Kidney tubule cell (primary cell): Measurements from ENCODE around the gene OPTC.
A peak's percentile ranks its signal among the peaks of the same experiment; 100 is the strongest.

Experiments used
- DNase-seq: peaks from one replicate; pipeline ENCODE4 v3.0.0-alpha.2; 2018; ENCODE audit warnings: low spot score

OPTC gene

DNA sequence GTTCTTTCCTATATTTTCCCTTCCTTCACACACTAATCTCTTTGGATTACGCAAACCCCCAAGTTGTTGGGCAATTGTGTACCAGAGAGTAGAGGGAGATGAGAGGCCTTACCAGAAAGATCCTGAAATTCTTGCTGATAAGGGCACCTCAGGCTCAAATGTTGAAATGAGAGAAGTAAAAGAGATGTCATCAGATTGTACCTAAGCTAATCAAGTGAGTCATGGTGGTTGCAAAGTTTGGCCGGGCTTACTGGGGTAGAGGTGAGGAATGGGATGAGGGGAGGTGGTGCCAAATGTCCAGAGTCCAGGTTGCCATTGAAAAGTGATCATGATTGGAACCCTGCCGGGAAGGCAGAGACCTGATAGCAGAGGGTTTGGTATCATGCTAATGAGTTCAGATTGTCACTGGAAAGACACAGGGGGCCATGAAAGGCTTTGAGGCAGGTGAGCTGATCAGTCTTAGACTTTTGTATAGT is 43.1 kb downstream of the OPTC start:
- DNase-seq, result peak; percentile 22

- no peak for DNase-seq
These were observed 44.0 kb downstream of the OPTC start for GRCh38 chr1:203537806-203538464.

GRCh38 chr1:203538726-203539125 is 44.8 kb downstream of the OPTC start:
- DNase-seq, result no peak

DNA sequence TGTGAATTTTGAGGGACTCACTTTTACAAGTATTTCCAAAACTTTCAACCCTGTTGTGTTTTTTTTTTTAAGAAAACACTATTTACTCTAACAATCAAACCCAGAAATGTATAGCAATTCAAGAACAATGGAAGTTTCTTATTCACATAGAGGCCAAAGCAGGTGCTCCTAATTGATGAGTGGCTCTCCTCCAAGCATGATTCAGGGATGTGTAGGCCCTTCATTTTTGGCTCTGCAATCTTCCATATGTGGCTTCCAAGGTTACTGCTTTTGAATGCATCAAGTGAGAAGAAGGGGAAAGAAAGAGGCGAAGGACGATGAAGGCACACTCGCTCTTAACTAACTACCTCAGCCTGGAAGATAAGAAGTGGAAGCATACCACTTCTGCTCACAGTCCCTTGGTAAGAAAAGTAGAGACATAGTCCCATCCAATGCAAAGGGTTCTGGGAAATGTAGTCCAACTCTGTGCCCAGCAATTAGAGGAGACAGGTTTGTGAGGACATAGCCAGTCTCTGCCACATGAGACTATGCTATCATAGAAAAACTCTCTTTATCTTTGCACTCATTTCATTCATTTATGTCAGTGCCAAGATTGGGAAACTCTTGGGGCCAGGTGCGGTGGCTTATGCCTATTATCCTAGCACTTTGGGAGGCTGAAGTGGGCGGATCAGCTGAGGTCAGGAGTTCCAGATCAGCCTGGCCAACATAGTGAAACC is 46.0 kb downstream of the OPTC start:
- no peak for DNase-seq

- DNase-seq, result no peak
These were observed 50.5 kb downstream of the OPTC start for GRCh38 chr1:203544485-203544884.

DNA sequence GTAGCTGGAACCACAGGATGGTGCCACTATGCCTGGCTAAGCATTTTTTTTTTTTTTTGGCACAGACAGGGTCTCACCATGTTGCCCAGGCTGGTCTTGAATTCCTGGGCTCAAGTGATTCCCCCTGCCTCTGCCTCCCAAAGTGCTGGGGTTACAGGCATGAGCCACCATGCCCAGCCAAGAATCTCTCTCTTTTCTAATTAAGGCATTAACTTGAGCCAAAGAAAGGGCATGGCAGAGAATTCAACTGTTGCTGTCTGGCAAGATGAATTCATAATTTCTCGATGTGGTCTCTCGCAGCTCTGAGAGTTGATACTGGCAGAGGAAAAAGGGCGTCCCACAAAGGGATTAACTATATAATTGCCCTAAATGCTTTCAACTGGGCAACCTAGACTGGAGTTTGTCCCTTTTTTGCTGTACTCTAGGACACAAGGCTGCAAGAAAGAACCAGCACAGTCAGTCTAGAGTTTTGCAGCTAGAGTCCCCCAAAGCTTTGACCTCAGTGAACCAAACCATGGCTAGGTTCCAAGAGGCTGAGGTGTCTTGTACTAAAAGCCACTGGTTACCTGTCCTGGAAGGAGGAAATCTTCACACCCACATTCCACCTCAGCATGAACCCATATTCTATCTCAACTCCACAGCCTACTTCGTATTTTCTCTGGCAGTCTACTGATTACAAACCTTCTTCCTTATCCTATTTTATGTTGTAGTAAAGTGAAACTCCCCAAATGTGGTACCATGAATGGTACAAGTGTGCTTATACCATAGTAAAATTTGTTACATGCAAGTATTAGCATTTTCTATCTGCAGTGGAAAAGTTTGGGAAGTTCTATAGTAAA is 51.2 kb downstream of the OPTC start:
- no peak for DNase-seq

- peak; percentile 10 for DNase-seq
These were observed 52.3 kb downstream of the OPTC start for GRCh38 chr1:203546274-203546673.

DNA sequence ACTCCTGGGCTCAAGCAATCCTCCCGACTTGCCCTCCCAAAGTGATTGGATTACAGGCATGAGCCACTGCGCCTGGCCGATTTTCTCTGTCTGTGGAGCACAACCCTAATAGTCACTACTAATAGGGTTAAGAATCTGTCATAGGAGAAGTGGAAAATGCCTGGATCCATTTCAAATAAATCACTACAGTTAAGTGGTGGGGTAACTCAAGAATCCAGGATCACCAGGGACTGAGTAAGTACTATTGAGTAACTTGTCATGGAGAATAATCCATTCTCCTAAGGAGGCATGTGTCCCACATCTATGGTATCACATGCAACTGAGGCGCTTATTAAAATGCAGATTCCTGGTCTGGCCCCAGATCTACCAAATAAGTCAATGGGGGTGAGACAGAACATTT is 53.2 kb downstream of the OPTC start:
- no peak for DNase-seq

DNA sequence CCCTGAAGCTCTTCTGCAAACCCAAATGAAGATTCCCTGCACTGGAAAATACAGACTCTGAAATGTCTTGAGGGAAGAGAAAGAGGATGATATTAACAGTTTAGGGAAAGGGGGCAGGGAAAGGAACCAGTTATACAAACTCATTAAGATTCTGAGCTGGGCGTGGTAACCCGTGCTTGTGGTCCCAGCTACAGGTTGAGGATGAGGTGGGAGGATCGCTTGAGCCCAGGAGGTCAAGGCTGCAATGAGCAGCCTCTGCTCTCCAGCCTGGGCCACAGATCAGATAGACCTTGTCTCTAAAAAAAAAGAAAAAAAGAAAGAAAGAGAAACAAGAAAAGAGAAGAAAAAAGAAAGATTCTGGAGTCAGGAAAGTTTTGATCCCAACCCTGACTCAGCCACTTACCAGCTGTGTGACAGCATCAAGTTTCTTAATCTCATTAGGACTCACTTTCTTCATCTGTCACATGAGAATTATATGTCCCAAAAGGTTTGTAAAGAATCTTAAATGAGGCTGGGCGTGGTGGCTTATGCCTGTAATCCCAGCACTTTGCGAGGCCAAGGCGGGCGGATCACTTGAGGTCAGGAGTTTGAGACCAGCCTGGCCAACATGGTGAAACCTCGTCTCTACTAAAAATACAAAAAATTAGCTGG is 53.9 kb downstream of the OPTC start:
- no peak for DNase-seq

GRCh38 chr1:203548892-203549291 is 54.9 kb downstream of the OPTC start:
- DNase-seq, result no peak

- no peak for DNase-seq
These were observed 55.4 kb downstream of the OPTC start for GRCh38 chr1:203549309-203549708.

GRCh38 chr1:203550846-203551245 is 56.9 kb downstream of the OPTC start:
- DNase-seq, result no peak

- DNase-seq, result no peak
These were observed 57.6 kb downstream of the OPTC start for GRCh38 chr1:203551550-203551949.

GRCh38 chr1:203553496-203553895 is 59.5 kb downstream of the OPTC start:
- DNase-seq, result peak; percentile 63

GRCh38 chr1:203554071-203554470 is 60.1 kb downstream of the OPTC start:
- no peak for DNase-seq

GRCh38 chr1:203555076-203555475 is 61.1 kb downstream of the OPTC start:
- DNase-seq, result no peak

DNA sequence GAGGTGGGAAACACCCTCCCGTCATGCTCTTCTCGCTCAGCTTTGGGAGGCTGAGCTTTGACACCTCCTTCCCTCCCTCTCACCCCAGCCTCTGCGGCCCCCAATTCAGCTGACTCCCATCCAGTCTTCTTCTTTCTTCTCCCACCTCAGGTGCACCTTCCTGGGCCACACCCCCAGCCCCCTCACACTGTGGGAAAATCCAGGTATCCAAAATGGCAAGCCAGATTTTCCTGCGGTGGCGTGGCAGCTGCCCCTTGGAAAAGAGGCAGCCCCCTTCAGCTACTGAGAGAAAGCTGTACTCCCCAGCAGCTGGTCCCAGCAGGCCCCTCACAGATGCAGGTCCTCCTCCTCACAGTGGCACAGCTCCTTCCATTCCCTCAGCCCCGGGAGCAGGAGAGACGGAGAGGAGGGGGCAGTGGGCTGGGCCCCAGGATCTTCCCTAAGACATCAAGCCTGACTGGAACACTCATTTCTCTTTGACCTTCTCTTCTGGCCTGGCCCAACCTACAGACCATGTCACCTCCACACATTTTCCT is 61.6 kb downstream of the OPTC start:
- no peak for DNase-seq

- DNase-seq, result peak; percentile 59
These were observed 62.3 kb downstream of the OPTC start for GRCh38 chr1:203556047-203556851.

DNA sequence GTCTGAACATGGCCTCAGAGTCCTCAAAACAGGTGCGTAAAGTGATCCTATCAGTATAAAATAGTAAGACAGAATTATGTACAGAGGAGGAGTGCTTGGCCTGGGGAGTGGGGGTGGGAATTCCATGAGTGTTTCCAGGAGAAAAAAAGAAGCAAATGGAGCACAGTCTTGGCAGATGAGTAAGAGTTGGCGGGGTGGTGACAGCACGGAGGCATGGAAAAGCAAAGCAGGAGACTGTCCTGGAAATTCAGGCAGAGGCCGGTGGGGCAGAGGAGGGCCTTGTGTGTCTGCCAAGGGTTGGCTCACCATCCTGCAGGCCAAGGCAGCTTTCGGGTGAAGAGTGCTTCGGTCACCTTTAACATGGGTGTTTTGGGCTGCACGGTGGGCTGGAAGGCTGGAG is 63.4 kb downstream of the OPTC start:
- peak; percentile 90 for DNase-seq

DNA sequence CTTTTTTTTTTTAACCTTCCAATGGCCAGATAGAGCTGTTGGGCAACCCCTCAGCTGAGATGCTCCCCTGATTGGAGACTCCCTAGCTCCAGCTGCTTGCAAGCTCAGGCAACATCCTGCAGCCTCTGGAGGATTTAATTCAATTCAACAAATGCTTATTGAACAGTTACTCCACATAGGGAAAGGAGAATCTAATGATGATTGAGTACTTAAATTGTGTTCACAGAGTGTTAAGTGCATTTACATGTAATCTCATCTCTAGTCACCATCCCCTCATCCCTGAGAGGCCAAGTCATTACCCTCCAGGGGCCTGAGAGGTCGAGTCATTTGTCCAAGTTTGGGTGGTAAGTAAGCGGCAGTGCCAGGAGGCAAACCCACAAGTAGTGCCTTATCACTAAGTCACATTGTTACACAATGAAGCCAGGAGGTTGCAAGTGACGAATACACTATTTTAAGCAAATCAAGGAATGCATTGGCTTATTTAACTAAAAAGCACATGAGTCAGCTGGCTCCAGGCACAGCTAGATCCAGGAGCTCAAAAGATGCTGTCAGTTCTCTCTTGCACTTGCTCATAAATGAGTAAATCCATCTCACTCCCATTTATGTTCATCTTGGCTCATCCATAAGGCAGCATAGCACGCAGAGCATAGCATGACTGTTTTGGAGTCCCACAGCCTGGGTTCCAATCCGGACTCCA is 64.3 kb downstream of the OPTC start:
- DNase-seq, result peak; percentile 98
